WTC11 (cell line): ENCODE results near the gene KPNB1. TPM values are rescaled to one million over a fixed set of nuclear protein-coding genes. Genes with fewer than 3 reads are reported as not detected.

Experiments used
- ATAC-seq: fragments of 200-7000 bp; cut with Tn5 transposase; 2 replicates; pipeline ENCODE4 v1.10.0; 2021; ENCODE audit warnings: mild to moderate bottlenecking, moderate library complexity
- CTCF ChIA-PET: fragments of 300-600 bp; sonication (Branson Sonifier 250); formaldehyde crosslinking; loops from one replicate; lab custom pipeline; 2021; ENCODE audit warnings: antibody characterized with exemption; lab: Charles Lee
- POLR2A ChIA-PET: fragments of 350-600 bp; sonication (Branson Sonifier 250); formaldehyde crosslinking; loops from one replicate; lab custom pipeline; 2021; ENCODE audit warnings: antibody characterized with exemption; lab: Charles Lee
- DNase-seq: peaks from one replicate; pipeline ENCODE4 v3.0.0; 2021; ENCODE audit warnings: low spot score
- H3K27ac Mint-ChIP-seq: 2 replicates; pipeline ENCODE4 v1.8.0; 2021; ENCODE audit warnings: mixed read lengths
- H3K27me3 Mint-ChIP-seq: 2 replicates; pipeline ENCODE4 v1.8.0; 2021; ENCODE audit warnings: low read depth, mild to moderate bottlenecking, moderate library complexity, mixed read lengths
- H3K36me3 Mint-ChIP-seq: 2 replicates; pipeline ENCODE4 v1.8.0; 2021; ENCODE audit warnings: mixed read lengths
- H3K4me1 Mint-ChIP-seq: 2 replicates; pipeline ENCODE4 v1.8.0; 2022; ENCODE audit warnings: mixed read lengths
- H3K4me3 Mint-ChIP-seq: 2 replicates; pipeline ENCODE4 v1.8.0; 2021; ENCODE audit warnings: mild to moderate bottlenecking, moderate library complexity, mixed read lengths
- H3K9me3 Mint-ChIP-seq: 2 replicates; pipeline ENCODE4 v1.8.0; 2021; ENCODE audit warnings: mixed read lengths
- ATF2 ChIP-seq: sonication (generic); formaldehyde crosslinking; IDR thresholded peaks from 2 replicates; pipeline ENCODE4 v1.8.1; 2022; ENCODE audit warnings: low read depth, missing genetic modification reagents, borderline replicate concordance
- ESRRA ChIP-seq: sonication (generic); formaldehyde crosslinking; IDR thresholded peaks from 2 replicates; pipeline ENCODE4 v1.8.1; 2022; ENCODE audit warnings: mild to moderate bottlenecking, missing genetic modification reagents, borderline replicate concordance
- GTF2I ChIP-seq: fragments of 250-450 bp; sonication (Bioruptor Pico); conservative IDR thresholded peaks from 2 replicates; pipeline ENCODE4 v1.4.0; 2021; ENCODE audit warnings: mild to moderate bottlenecking
- MYBL2 ChIP-seq: sonication (generic); formaldehyde crosslinking; IDR thresholded peaks from 2 replicates; pipeline ENCODE4 v1.8.1; 2023; ENCODE audit warnings: mild to moderate bottlenecking, moderate library complexity, missing genetic modification reagents
- NFYB ChIP-seq: sonication (generic); formaldehyde crosslinking; conservative IDR thresholded peaks from 2 replicates; pipeline ENCODE4 v1.8.0; 2022; ENCODE audit warnings: low read depth, missing genetic modification reagents
- NR2C2 ChIP-seq: sonication (generic); formaldehyde crosslinking; IDR thresholded peaks from 2 replicates; pipeline ENCODE4 v1.8.0; 2022; ENCODE audit warnings: mild to moderate bottlenecking, missing genetic modification reagents
- NR3C1 ChIP-seq: sonication (generic); formaldehyde crosslinking; conservative IDR thresholded peaks from 2 replicates; pipeline ENCODE4 v1.8.1; 2023; ENCODE audit warnings: low read depth, mild to moderate bottlenecking, missing genetic modification reagents
- PREB ChIP-seq: sonication (generic); formaldehyde crosslinking; IDR thresholded peaks from 2 replicates; pipeline ENCODE4 v1.8.1; 2022; ENCODE audit warnings: mild to moderate bottlenecking, missing genetic modification reagents, moderate library complexity, borderline replicate concordance
- SP1 ChIP-seq: sonication (generic); formaldehyde crosslinking; conservative IDR thresholded peaks from 2 replicates; pipeline ENCODE4 v1.8.1; 2022; ENCODE audit warnings: missing genetic modification reagents
- ZNF219 ChIP-seq: sonication (generic); formaldehyde crosslinking; IDR thresholded peaks from 2 replicates; pipeline ENCODE4 v1.8.0; 2023; ENCODE audit warnings: missing genetic modification reagents, mild to moderate bottlenecking, borderline replicate concordance
- ZNF281 ChIP-seq: sonication (generic); formaldehyde crosslinking; IDR thresholded peaks from 2 replicates; pipeline ENCODE4 v1.8.0; 2023; ENCODE audit warnings: mild to moderate bottlenecking, missing genetic modification reagents
- ZSCAN18 ChIP-seq: fragments of 250-450 bp; sonication (Bioruptor Pico); IDR thresholded peaks from 2 replicates; pipeline ENCODE4 v2.1.2; 2022; ENCODE audit warnings: mild to moderate bottlenecking, moderate library complexity
- total RNA-seq: library from RNA; stranded (reverse); gene quantifications from 3 replicates; pipeline ENCODE4 v1.2.3, GENCODE V29; 2021
- TF ChIP-seq, protein P1 (sequence below): sonication (generic); formaldehyde crosslinking; IDR thresholded peaks from 2 replicates; pipeline ENCODE4 v1.8.1; 2023; ENCODE audit warnings: mild to moderate bottlenecking, missing genetic modification reagents, borderline replicate concordance
- TF ChIP-seq, protein P2 (sequence below): sonication (generic); formaldehyde crosslinking; IDR thresholded peaks from 2 replicates; pipeline ENCODE4 v1.8.1; 2023; ENCODE audit warnings: mild to moderate bottlenecking, moderate library complexity, missing genetic modification reagents
- TF ChIP-seq, protein P3 (sequence below): sonication (generic); formaldehyde crosslinking; IDR thresholded peaks from 2 replicates; pipeline ENCODE4 v1.8.1; 2023; ENCODE audit warnings: mild to moderate bottlenecking, missing genetic modification reagents

The KPNB1 gene
- total RNA-seq, 1 experiment from 2014 or later: 506 TPM

- TF ChIP-seq SP1 (CRISPR knock-in tag) (peak; percentile 96), MYBL2 (peak; percentile 95), GTF2I (CRISPR knock-in tag) (peak; percentile 97), NFYB (CRISPR knock-in tag) (peak; percentile 94), ZNF281 (CRISPR knock-in tag) (peak; percentile 96), ATF2 (CRISPR knock-in tag) (peak; percentile 58; the same call in 1 of the 2 replicates), ESRRA (CRISPR knock-in tag) (0 out of 2 replicates have a peak, but pooled peaks have one; percentile 59)
- TF ChIP-seq, protein P1, sequence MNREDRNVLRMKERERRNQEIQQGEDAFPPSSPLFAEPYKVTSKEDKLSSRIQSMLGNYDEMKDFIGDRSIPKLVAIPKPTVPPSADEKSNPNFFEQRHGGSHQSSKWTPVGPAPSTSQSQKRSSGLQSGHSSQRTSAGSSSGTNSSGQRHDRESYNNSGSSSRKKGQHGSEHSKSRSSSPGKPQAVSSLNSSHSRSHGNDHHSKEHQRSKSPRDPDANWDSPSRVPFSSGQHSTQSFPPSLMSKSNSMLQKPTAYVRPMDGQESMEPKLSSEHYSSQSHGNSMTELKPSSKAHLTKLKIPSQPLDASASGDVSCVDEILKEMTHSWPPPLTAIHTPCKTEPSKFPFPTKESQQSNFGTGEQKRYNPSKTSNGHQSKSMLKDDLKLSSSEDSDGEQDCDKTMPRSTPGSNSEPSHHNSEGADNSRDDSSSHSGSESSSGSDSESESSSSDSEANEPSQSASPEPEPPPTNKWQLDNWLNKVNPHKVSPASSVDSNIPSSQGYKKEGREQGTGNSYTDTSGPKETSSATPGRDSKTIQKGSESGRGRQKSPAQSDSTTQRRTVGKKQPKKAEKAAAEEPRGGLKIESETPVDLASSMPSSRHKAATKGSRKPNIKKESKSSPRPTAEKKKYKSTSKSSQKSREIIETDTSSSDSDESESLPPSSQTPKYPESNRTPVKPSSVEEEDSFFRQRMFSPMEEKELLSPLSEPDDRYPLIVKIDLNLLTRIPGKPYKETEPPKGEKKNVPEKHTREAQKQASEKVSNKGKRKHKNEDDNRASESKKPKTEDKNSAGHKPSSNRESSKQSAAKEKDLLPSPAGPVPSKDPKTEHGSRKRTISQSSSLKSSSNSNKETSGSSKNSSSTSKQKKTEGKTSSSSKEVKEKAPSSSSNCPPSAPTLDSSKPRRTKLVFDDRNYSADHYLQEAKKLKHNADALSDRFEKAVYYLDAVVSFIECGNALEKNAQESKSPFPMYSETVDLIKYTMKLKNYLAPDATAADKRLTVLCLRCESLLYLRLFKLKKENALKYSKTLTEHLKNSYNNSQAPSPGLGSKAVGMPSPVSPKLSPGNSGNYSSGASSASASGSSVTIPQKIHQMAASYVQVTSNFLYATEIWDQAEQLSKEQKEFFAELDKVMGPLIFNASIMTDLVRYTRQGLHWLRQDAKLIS: 0 out of 2 replicates have a peak, but pooled peaks have one; percentile 51
- TF ChIP-seq, protein P2, sequence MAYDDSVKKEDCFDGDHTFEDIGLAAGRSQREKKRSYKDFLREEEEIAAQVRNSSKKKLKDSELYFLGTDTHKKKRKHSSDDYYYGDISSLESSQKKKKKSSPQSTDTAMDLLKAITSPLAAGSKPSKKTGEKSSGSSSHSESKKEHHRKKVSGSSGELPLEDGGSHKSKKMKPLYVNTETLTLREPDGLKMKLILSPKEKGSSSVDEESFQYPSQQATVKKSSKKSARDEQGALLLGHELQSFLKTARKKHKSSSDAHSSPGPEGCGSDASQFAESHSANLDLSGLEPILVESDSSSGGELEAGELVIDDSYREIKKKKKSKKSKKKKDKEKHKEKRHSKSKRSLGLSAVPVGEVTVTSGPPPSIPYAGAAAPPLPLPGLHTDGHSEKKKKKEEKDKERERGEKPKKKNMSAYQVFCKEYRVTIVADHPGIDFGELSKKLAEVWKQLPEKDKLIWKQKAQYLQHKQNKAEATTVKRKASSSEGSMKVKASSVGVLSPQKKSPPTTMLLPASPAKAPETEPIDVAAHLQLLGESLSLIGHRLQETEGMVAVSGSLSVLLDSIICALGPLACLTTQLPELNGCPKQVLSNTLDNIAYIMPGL (CRISPR knock-in tag): peak; percentile 55; the same call in 1 of the 2 replicates
- TF ChIP-seq, protein P3, sequence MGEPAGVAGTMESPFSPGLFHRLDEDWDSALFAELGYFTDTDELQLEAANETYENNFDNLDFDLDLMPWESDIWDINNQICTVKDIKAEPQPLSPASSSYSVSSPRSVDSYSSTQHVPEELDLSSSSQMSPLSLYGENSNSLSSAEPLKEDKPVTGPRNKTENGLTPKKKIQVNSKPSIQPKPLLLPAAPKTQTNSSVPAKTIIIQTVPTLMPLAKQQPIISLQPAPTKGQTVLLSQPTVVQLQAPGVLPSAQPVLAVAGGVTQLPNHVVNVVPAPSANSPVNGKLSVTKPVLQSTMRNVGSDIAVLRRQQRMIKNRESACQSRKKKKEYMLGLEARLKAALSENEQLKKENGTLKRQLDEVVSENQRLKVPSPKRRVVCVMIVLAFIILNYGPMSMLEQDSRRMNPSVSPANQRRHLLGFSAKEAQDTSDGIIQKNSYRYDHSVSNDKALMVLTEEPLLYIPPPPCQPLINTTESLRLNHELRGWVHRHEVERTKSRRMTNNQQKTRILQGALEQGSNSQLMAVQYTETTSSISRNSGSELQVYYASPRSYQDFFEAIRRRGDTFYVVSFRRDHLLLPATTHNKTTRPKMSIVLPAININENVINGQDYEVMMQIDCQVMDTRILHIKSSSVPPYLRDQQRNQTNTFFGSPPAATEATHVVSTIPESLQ (CRISPR knock-in tag): no peak
Measured at GRCh38 chr17:47649153-47649971, at the start of gene KPNB1 (continued).

DNA sequence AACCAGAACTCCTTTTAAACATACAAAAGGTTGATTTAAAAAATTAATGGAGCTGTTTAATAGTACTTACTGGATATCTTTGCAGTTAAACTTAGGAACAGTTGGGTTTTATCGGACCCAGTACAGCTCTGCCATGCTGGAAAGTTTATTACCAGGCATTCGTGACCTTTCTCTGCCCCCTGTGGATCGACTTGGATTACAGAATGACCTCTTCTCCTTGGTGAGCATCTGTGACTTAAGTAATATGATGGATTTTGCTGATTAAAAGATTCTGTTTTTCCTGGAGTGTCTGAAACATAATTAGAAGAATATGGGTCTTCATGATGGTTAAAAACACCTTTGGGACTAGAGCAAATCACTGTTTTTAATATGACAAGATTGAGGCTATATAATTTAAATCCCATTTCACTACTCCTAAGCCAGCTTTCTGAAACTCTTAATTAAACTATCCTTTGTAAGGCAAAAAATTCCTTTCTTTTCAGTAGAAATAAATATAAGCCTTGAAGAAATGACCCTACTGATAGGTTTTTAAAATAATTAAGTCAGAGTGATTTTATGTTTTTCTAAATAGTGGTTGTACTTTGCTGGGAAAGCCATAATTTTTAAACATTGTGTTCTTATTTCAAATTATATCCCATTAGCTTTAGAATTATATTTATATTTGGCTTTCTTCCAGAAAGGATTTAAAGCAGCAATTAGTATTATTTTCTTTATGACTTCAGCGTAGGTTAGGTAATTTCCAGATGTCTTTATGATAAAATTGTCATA lies 45.7 kb upstream of the KPNB1 start:
- no peak for ATAC-seq
- Mint-ChIP-seq H3K27me3 (no peaks in the 10 kb centered on the region), H3K9me3 (no peaks in the 10 kb centered on the region), H3K36me3 (peaks cover 50% of the 10 kb centered on the region), H3K4me1 (no peaks in the 10 kb centered on the region), H3K4me3 (no peak overlapping the region), H3K27ac (no peak overlapping the region)
- no peak for DNase-seq
- TF ChIP-seq ZNF219 (CRISPR knock-in tag) (no peak), ZSCAN18 (no peak), NR3C1 (CRISPR knock-in tag) (no peak), NR2C2 (CRISPR knock-in tag) (no peak), PREB (no peak)
- ChIA-PET POLR2A (interaction anchor here (0.6 kb wide), 1 partner anchor 109 kb away, joined by 8 read pairs; no protein-coding TSS in a partner anchor), CTCF (interaction anchor here (1.0 to 1.6 kb wide), 2 partner anchors 12 to 103 kb away, joined by 5 read pairs; no protein-coding TSS in a partner anchor)
